Measurements from ENCODE around the gene SLC40A1.

The SLC40A1 gene

DNA sequence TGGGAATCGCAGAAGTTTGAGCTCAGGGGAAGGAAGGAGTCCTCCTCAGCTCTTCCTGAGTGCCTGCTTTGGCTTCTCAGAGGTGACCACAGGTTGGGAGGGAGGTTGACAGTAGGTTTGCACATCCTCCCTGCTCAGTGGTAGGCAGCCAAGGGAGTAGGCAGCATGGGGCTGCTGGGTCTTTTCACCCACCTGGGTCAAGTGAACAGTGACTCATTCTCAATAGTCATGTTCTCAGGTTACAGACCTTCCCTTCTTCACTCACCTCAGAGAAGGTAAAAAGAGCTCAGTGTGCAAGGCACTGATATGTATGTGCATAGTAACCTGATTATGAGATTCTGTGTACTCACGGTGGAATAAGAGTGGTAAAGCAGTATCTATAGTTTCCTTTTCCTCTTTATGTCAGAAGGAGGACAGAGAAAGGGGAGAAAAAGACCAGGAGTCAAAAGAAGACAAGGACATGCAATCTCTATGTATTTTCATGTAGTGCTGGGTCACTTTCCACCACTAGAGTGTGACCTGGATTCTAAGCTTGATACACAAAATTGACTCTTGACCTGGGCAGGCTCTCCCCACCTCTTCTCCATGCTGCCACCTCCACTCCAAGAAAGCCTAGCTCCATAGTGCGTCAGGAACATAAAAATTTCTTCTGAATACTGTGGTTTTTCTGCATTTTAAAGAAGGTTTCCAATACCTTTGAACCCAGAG is 44.2 kb upstream of the SLC40A1 start:
- in situ Hi-C loops (cut with HindIII; ENCODE audit: low sequenced_read_pairs), result loop anchor here (5.0 to 25.0 kb wide), 2 partner anchors 83 to 163 kb away; no protein-coding TSS in a partner anchor
- H3K4me3 ChIP-seq (ENCODE audit: low read depth, low read length), result no peak overlapping the region
- TF ChIP-seq, protein P1, sequence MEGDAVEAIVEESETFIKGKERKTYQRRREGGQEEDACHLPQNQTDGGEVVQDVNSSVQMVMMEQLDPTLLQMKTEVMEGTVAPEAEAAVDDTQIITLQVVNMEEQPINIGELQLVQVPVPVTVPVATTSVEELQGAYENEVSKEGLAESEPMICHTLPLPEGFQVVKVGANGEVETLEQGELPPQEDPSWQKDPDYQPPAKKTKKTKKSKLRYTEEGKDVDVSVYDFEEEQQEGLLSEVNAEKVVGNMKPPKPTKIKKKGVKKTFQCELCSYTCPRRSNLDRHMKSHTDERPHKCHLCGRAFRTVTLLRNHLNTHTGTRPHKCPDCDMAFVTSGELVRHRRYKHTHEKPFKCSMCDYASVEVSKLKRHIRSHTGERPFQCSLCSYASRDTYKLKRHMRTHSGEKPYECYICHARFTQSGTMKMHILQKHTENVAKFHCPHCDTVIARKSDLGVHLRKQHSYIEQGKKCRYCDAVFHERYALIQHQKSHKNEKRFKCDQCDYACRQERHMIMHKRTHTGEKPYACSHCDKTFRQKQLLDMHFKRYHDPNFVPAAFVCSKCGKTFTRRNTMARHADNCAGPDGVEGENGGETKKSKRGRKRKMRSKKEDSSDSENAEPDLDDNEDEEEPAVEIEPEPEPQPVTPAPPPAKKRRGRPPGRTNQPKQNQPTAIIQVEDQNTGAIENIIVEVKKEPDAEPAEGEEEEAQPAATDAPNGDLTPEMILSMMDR (IDR thresholded peaks at IDR 0.05; ENCODE audit: low read depth, low read length, missing control alignments), result no peak
- DNase-seq (ENCODE audit: low read depth), result no peak

DNA sequence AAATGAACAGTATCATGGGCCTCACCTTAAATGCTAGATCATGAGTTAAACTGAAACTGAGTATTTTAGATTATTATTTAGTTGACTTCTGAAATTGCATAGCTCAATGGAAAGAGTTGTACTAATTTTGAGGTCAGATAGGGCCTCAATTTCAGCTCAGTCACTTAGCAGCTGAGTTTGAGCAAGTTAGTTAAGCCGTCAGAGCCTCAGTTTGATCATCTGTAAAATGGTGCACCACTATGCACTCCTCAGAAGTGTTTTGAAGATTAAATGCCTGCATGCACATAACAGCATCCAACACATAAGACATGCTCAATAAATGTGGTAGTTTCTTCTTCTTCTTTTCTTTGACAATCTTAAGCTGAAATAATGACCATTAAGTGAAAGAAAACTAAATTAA is 42.5 kb upstream of the SLC40A1 start:
- TF ChIP-seq, protein P1 (IDR thresholded peaks at IDR 0.05; ENCODE audit: low read depth, low read length, missing control alignments), result no peak
- in situ Hi-C loops (cut with HindIII; ENCODE audit: low sequenced_read_pairs), result loop anchor here (5.0 kb wide), 1 partner anchor 81 kb away; no protein-coding TSS in a partner anchor
- no peak for DNase-seq (ENCODE audit: low read depth)
- H3K4me3 ChIP-seq (ENCODE audit: low read depth, low read length), result no peak overlapping the region

DNA sequence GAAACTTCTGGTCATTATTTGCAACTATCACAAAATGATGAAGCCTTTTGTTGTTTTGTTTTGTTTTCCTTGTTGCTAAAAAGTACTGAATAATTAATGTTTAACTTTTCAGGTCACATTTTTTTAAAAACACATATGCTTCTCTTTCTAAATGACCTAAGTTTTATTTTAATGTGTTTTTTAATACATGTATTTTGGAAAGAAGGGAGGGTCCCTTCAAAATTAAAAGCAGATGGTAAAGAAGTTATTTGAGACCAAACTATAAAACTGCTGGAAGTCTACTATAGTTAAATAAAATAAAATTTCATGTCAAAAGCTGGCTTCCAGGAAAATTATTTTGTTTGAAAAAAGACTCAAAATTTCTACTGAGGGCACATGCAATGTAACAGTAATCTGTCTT is 41.2 kb upstream of the SLC40A1 start:
- no peak for DNase-seq (ENCODE audit: low read depth)
- no peak overlapping the region for H3K4me3 ChIP-seq (ENCODE audit: low read depth, low read length)
- in situ Hi-C loops (cut with HindIII; ENCODE audit: low sequenced_read_pairs), result loop anchor here (5.0 kb wide), 1 partner anchor 79 kb away; no protein-coding TSS in a partner anchor
- TF ChIP-seq, protein P1 (IDR thresholded peaks at IDR 0.05; ENCODE audit: low read depth, low read length, missing control alignments), result no peak

DNA sequence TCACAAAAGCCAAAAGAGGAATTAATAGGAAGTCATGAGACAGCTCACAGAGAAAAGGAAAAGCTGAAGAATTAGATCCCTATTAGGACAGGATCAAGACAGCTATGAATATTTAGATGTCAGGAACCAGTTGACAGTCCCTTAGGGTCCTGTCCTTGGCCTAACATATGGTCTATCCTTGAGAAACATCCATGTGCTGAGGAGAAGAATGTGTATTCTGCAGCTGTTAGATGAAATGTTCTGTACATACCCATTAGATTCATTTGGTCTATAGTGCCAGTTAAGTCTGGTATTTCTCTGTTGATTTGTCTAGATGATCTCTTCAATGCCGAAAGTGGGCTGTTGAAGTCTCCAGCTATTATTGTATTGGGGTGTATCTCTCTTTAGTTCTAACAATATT is 37.6 kb upstream of the SLC40A1 start:
- TF ChIP-seq, protein P1 (IDR thresholded peaks at IDR 0.05; ENCODE audit: low read depth, low read length, missing control alignments), result no peak
- DNase-seq (ENCODE audit: low read depth), result no peak
- in situ Hi-C loops (cut with HindIII; ENCODE audit: low sequenced_read_pairs), result no loop called here
- no peak overlapping the region for H3K4me3 ChIP-seq (ENCODE audit: low read depth, low read length)

DNA sequence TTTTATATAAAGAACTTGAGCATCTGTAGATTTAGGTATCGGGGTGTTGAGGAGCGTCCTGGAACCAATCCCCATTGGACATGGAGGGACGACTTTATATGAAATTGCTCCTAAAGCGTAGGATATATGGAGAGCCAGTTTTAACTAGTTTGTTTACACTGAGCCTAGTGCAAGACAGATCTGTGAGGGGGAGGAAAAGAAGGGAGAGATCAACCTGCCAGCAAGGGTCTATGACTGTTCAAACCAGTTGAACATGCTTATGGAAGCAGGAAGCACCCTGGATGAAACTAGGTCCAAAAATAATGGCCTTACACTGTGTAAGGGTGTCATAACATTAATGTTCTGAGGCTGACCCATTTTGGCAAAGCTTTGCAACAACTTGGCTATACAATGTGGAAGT is 34.0 kb upstream of the SLC40A1 start:
- TF ChIP-seq, protein P1 (IDR thresholded peaks at IDR 0.05; ENCODE audit: low read depth, low read length, missing control alignments), result no peak

DNA sequence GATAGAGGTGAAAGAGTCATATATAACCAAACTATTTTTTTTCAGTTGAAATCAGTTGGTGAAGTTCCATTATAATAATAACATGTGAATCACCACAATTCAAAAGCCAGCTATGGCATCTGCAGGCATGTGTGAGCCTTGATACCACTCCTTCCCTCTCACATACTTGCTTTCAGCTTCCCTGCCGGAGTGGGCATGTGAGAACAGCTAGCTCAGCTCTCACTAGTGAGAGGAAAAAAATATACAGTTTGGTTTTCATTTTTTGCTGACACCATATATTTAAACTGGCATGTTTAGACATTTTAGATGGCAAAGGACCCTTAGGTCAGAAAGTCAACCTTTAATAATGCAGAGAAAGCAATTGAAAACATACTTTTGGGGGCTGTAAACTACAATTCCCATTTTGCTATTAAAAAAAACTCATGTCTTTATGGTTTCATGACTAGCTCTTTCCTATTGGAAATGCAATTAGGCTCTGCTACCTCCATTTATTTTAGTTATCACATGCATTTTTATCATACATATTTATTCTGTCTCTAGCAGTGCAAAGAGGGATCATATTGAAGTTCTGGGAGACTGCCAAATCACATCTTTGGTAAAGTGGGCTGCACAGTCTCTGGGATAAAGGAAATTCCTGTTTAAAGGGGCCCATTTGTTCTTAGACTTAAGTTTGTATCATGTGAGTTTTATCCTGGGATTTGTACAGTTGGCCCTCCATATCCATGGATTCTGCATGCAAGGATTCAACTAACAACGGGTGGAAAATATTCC is 33.2 kb upstream of the SLC40A1 start:
- TF ChIP-seq, protein P1 (IDR thresholded peaks at IDR 0.05; ENCODE audit: low read depth, low read length, missing control alignments), result no peak
- no peak overlapping the region for H3K4me3 ChIP-seq (ENCODE audit: low read depth, low read length)
- in situ Hi-C loops (cut with HindIII; ENCODE audit: low sequenced_read_pairs), result no loop called here
- no peak for DNase-seq (ENCODE audit: low read depth)

More for the DNA sequence above, 34.0 kb upstream of the SLC40A1 start:
- DNase-seq (ENCODE audit: low read depth), result no peak
- in situ Hi-C loops (cut with HindIII; ENCODE audit: low sequenced_read_pairs), result no loop called here
- no peak overlapping the region for H3K4me3 ChIP-seq (ENCODE audit: low read depth, low read length)
